Lung (tissue), 12 donors: ENCODE measurements around the gene BICC1. TPM values are rescaled to one million over a fixed set of nuclear protein-coding genes. Genes with fewer than 3 reads are reported as not detected.

Experiments used
- ATAC-seq: fragments of 200-7000 bp; cut with Tn5 transposase; one replicate; pipeline ENCODE4 v1.9.1; 2020; ENCODE audit warnings: moderate number of reproducible peaks; ENCODE audit not compliant: insufficient read depth, low FRiP score
- DNase-seq, 3 donors: peaks; one replicate each; pipeline ENCODE4 v3.0.0-alpha.2; 2013 to 2017
- H3K27ac ChIP-seq, 2 donors: one replicate each; pipeline ENCODE4 v1.5.1; 2013; ENCODE audit warnings: mild to moderate bottlenecking in 2 of 2, moderate library complexity in 2 of 2, control low read depth in 1 of 2, inconsistent platforms in 1 of 2, low read depth in 1 of 2, low read length in 1 of 2
- H3K27me3 ChIP-seq, 3 donors: one replicate each; pipeline ENCODE4 v1.5.1; 2013; ENCODE audit warnings: low read length in 2 of 3; ENCODE audit not compliant: control insufficient read depth in 3 of 3, insufficient read depth in 3 of 3
- H3K36me3 ChIP-seq, 4 donors: one replicate each; pipeline ENCODE4 v1.5.1; 2013; ENCODE audit warnings: low read length in 4 of 4, mild to moderate bottlenecking in 1 of 4, moderate library complexity in 1 of 4; ENCODE audit not compliant: control insufficient read depth in 4 of 4, insufficient read depth in 4 of 4
- H3K4me1 ChIP-seq, 5 donors: one replicate each; pipeline ENCODE4 v1.5.1; 2013; ENCODE audit warnings: low read length in 5 of 5, mild to moderate bottlenecking in 2 of 5, moderate library complexity in 1 of 5; ENCODE audit not compliant: control insufficient read depth in 5 of 5, insufficient read depth in 5 of 5
- H3K4me3 ChIP-seq: one replicate; pipeline ENCODE4 v1.5.1; 2013; ENCODE audit warnings: mild to moderate bottlenecking, control low read depth, moderate library complexity
- H3K9ac ChIP-seq, 2 donors: one replicate each; pipeline ENCODE4 v1.5.1; 2013; ENCODE audit warnings: low read length in 2 of 2, control low read depth in 1 of 2; ENCODE audit not compliant: insufficient read depth in 1 of 2
- H3K9me3 ChIP-seq, 4 donors: one replicate each; pipeline ENCODE4 v1.5.1; 2013; ENCODE audit warnings: low read length in 3 of 4, mild to moderate bottlenecking in 1 of 4, moderate library complexity in 1 of 4; ENCODE audit not compliant: control insufficient read depth in 4 of 4, insufficient read depth in 3 of 4
- WGBS, 2 donors: extraction: QIAGEN DNeasy Blood & Tissue Kit; methylation state at CpG; one replicate each; pipeline ENCODE4 v1.1.7; 2013; 5-methylcytosine and 5-hydroxymethylcytosine counted together
- polyA plus RNA-seq, 2 donors: library from polyadenylated mRNA; stranded (reverse); fragments of 200-250 nt; gene quantifications; one replicate each; pipeline ENCODE4 v1.2.1, GENCODE V29; 2013
- total RNA-seq, 2 donors: library from RNA; depleted of rRNA in 1 of 2; stranded (reverse); fragments of >200 nt in 1 of 2; gene quantifications; one replicate each; pipeline ENCODE4 v1.2.1, GENCODE V29; 2014 to 2021
- TF ChIP-seq, protein P1 (sequence below): IDR thresholded peaks from 2 replicates; pipeline ENCODE4 v1.5.1; 2012; ENCODE audit warnings: mild to moderate bottlenecking; ENCODE audit errors: control extremely low read depth, extremely low read depth
- donor health status: control.
- donor health status: control.
- donor health status: Bipolar disorder and iron deficiency.
- donor health status: healthy.
- donor health status: DM: yes; HTN: yes; CAD: no.

BICC1 gene
- total and polyA plus RNA-seq, 4 donors, result 2.3 to 43.1 (median 5.9) TPM

DNA sequence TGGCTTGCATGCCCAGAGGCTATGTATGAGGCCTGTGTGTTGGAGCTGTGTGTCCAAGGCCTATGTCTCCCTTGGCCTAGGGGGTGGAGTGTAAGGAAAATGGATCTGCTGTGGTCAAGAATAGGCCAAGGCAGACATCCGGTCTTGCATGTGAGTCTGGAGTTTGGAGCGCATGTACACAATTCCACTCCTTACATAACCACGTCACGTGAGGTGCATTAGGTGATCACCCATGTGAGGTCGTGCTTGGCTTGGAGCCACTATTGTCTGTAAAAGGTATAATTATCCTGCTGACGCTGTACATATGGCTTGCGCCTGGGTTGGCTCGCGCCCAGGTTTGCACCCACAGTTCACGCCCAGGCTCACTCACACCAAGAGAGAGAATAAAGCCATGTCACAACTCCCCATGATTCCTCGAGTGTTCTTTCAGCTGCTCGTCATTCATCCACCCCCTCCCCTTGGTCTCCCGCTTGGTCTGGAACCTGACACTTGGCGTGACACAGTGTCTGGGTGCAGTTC lies 105.5 kb downstream of the BICC1 start:
- Histone ChIP-seq H3K27me3 (no peaks in the 10 kb centered on the region), H3K36me3 (peaks cover 0 to 7% (median 2%) of the 10 kb centered on the region in 4 donors), H3K9ac (no peak overlapping the region), H3K27ac (no peak overlapping the region), H3K4me3 (no peak overlapping the region), H3K9me3 (peaks cover 0 to 3% (median 0%) of the 10 kb centered on the region in 4 donors), H3K4me1 (peaks cover 0 to 4% (median 0%) of the 10 kb centered on the region in 5 donors)
- TF ChIP-seq, protein P1, sequence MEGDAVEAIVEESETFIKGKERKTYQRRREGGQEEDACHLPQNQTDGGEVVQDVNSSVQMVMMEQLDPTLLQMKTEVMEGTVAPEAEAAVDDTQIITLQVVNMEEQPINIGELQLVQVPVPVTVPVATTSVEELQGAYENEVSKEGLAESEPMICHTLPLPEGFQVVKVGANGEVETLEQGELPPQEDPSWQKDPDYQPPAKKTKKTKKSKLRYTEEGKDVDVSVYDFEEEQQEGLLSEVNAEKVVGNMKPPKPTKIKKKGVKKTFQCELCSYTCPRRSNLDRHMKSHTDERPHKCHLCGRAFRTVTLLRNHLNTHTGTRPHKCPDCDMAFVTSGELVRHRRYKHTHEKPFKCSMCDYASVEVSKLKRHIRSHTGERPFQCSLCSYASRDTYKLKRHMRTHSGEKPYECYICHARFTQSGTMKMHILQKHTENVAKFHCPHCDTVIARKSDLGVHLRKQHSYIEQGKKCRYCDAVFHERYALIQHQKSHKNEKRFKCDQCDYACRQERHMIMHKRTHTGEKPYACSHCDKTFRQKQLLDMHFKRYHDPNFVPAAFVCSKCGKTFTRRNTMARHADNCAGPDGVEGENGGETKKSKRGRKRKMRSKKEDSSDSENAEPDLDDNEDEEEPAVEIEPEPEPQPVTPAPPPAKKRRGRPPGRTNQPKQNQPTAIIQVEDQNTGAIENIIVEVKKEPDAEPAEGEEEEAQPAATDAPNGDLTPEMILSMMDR, result no peak
- ATAC-seq (no peak), DNase-seq (no peak)
- WGBS, 2 donors, result 93 to 94% methylated on average over 14 of the region's 14 CpGs

DNA sequence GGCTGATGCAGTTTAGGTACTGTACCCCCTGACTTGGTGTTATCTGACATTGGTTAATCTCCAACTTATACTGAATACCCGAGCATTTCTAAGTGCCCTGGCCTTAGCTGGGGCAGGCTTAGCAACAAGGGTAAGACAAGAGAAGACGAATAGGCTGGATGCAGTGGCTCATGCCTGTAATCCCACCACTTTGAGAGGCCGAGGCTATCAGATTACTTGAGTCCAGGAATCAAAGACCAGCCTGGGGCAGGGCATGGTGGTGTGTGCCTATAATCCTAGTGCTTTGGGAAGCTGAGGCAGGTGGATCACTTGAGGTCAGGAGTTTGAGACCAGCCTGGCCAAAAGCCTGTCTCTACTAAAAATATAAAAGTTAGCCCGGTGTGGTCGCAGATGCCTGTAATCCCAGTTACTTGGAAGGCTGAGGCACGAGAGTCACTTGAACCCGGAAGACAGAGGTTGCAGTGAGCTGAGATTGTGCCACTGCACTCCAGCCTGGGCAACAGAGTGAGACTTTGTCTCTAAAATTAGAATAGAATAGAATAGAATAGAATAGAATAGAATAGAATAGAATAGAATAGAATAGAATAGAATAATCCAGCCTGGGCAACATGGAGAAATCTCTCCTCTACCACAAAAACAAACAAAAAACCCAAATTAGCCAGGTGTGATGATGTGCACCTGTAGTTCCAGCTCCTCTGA lies 108.9 kb downstream of the BICC1 start:
- 82 to 89% methylated on average over 7 of the region's 7 CpGs for WGBS, 2 donors
- no peak for ATAC-seq
- Histone ChIP-seq H3K27ac (no peak overlapping the region), H3K4me3 (no peak overlapping the region), H3K9ac (no peak overlapping the region), H3K4me1 (no peaks in the 10 kb centered on the region), H3K9me3 (no peaks in the 10 kb centered on the region), H3K36me3 (peaks cover 0 to under 1% (median 0%) of the 10 kb centered on the region in 4 donors), H3K27me3 (no peaks in the 10 kb centered on the region)
- no peak for DNase-seq
- TF ChIP-seq, protein P1, result no peak

DNA sequence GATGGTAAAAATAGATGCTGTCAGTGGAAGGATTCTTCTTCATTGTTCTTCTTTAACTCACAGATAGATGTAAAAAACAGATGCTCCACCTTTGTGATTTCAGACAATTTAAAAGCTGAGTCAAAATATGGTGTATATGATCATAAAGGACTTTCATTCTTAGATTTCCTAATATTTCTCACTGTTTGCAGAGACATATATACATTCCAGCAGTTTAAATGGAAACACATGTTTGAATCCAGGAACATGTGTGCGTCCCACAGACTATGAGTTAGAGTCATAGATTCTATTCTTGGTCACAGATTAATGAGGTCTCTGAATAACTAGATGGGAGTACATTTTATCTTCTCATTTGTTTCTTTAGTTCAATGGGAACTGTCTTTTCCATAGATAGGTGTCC lies 109.6 kb downstream of the BICC1 start:
- no peak overlapping the region for H3K4me3 ChIP-seq
- H3K9ac ChIP-seq, result no peak overlapping the region
- no peaks in the 10 kb centered on the region for H3K4me1 ChIP-seq
- TF ChIP-seq, protein P1, result no peak
- H3K27me3 ChIP-seq, result no peaks in the 10 kb centered on the region
- DNase-seq, result no peak
- WGBS, 2 donors, result 86 to 94% methylated on average over 1 of the region's 1 CpG
- H3K27ac ChIP-seq, result no peak overlapping the region
- no peaks in the 10 kb centered on the region for H3K9me3 ChIP-seq
- ATAC-seq, result no peak
- no peaks in the 10 kb centered on the region for H3K36me3 ChIP-seq

DNA sequence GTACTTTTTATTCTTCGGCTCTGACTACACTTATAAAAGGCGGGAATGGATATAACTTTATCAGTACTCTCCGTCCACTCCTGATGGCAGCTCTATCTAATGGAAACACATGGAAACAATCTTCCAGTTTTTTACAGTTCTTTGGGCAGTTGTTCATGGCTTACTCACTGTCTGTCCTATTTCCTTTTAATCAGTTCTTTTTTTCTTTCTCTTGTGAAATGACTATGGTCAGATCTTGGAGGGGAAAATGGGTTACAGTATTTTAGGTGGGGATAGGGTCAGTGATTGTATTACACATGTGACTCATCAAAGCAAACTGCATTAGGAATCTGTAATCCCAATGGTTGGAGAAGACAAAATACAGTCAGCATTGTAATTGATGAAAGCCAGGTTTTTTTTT lies 112.4 kb downstream of the BICC1 start:
- Histone ChIP-seq H3K4me3 (no peak overlapping the region), H3K36me3 (no peaks in the 10 kb centered on the region), H3K9me3 (no peaks in the 10 kb centered on the region), H3K9ac (no peak overlapping the region), H3K4me1 (no peaks in the 10 kb centered on the region), H3K27me3 (no peaks in the 10 kb centered on the region), H3K27ac (no peak overlapping the region)
- TF ChIP-seq, protein P1, result no peak
- DNase-seq (no peak), ATAC-seq (no peak)
- WGBS, 2 donors, result 61 to 64% methylated on average over 3 of the region's 3 CpGs
